ENCODE measurements around the gene P3H4.
A peak's percentile ranks its signal among the peaks of the same experiment; 100 is the strongest.

Gene P3H4

GRCh38 chr17:41821776-41822175 lies 10.0 kb upstream of the P3H4 start:
- no peak for DNase-seq (ENCODE audit: low read depth)

- no peak for DNase-seq (ENCODE audit: low read depth)
Observed at GRCh38 chr17:41818024-41818423, 6.3 kb upstream of the P3H4 start.

- DNase-seq (ENCODE audit: low read depth) = no peak
Observed at GRCh38 chr17:41816637-41817320, 5.0 kb upstream of the P3H4 start.

DNA sequence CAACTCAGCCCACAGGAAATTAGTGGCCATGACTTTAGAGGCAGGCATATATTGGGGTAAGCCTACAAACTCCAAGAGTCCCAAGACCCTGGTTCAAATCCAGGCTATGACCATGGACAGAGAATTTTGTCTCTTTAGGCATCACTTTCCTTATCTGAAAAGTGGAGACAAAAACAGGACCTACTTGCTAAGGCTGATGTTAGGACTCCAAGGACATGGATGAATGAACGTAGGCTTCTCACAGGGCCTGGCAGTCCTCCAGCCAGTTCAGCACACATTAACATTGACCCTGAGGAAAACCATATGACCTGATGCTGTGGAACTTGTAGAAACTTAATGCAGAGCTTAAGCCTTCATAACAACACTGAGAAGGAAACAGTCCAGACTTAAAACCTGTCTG lies 2.4 kb upstream of the P3H4 start:
- no peak for DNase-seq (ENCODE audit: low read depth)

- no peak for DNase-seq (ENCODE audit: low read depth)
Observed at GRCh38 chr17:41813699-41814124, 2.0 kb upstream of the P3H4 start.

DNA sequence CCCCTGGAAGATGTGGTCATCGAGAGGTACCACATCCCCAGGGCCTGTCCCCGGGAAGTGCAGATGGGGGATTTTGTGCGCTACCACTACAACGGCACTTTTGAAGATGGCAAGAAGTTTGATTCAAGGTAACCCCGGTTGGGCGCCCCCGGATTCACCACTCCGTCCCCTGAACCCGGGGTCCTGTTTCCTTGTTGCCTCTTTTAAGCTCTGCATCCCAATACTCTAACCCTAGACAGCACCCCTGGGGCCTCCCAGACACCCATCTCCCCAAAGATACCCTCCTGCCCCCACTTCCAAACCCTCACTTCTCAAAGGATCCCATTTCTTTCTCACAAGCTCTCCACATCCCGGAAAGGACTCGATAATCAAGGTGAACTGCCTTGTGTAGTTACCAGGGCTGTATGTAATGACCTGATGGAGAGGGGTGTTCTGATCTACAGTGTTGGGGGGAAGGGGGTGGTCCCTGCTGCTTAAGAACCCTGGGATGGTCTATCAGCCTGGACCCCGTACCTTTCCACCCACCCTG lies 1.5 kb upstream of the P3H4 start:
- no peak for DNase-seq (ENCODE audit: low read depth)

DNA sequence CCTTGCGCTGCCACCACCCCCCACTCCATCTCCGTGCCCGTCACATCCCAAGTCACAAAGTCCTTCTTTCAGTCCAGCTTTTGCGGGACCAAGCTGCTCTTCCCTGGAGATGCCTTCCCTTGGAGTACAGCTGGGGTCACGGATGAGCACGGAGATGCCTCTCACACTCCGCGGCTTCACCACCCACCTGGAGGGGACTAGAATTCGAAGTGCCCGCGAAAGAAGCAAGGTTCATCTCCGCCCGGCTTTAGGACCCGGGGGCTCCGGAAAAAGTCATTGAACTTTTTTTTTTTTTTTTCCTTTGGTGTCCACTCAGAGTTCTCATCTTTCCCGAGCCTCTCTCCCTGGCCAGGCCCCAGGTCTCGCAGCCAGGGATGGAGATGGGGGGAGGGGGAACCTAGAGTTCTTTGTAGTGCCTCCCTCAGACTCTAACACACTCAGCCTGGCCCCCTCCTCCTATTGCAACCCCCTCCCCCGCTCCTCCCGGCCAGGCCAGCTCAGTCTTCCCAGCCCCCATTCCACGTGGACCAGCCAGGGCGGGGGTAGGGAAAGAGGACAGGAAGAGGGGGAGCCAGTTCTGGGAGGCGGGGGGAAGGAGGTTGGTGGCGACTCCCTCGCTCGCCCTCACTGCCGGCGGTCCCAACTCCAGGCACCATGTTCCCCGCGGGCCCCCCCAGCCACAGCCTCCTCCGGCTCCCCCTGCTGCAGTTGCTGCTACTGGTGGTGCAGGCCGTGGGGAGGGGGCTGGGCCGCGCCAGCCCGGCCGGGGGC lies 817 bp upstream of the P3H4 start, which contains the start of gene FKBP10:
Gene FKBP10 (plus strand): TSS at position 624 of the 771 bp plus-strand sequence. CDS start 31 bp downstream, at position 655.
- DNase-seq (ENCODE audit: low read depth) = no peak

- no peak for DNase-seq (ENCODE audit: low read depth)
Observed at GRCh38 chr17:41810659-41811548, 845 bp downstream of the P3H4 start.

GRCh38 chr17:41806685-41807445 lies 4.9 kb downstream of the P3H4 start:
- no peak for DNase-seq (ENCODE audit: low read depth)

DNA sequence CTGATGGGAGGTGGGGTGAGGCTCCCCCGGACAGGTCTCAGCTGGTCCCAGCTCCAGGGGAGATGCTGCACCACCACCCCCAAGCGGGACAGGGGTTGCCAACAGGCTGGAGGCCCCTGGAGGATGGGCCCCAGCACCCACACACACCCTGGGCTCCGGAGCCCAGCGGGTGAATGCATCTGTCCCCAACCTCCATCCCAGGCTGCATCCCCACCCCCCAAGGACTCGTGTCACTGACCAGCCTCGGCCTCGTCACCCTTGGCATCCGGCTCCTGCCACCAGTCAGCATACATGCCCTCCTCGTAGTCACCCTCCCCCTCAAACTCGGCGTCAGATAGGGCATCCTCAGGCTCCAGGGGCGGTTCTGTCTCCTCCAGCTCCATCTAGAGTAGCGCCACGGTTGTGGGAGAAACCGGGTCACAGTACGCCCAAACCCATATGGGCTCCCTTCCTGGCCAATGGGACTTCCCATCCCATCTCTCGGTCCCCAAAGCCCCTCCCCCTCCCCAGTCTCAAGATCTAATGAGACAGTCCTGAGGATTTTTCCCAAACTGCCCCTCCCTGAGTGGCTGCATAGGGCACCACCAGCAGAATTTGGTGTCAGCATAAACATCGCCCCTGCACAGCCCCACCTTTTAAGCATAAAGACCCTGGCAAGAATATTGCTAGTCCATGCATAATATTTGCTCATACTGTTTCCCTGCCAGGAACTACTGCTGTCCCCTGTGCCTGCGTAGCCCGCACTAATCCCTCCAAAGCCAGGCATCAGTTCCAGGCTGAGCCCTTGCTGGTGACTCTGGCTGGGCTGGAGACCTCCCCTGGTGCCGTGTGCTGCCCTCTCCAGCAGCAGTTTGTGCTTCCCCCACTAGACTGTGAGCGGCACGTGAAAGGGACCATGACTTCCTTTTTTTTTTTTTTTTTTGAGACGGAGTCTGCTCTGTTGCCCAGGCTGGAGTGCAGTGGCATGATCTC lies 8.4 kb downstream of the P3H4 start:
- no peak for DNase-seq (ENCODE audit: low read depth)

DNA sequence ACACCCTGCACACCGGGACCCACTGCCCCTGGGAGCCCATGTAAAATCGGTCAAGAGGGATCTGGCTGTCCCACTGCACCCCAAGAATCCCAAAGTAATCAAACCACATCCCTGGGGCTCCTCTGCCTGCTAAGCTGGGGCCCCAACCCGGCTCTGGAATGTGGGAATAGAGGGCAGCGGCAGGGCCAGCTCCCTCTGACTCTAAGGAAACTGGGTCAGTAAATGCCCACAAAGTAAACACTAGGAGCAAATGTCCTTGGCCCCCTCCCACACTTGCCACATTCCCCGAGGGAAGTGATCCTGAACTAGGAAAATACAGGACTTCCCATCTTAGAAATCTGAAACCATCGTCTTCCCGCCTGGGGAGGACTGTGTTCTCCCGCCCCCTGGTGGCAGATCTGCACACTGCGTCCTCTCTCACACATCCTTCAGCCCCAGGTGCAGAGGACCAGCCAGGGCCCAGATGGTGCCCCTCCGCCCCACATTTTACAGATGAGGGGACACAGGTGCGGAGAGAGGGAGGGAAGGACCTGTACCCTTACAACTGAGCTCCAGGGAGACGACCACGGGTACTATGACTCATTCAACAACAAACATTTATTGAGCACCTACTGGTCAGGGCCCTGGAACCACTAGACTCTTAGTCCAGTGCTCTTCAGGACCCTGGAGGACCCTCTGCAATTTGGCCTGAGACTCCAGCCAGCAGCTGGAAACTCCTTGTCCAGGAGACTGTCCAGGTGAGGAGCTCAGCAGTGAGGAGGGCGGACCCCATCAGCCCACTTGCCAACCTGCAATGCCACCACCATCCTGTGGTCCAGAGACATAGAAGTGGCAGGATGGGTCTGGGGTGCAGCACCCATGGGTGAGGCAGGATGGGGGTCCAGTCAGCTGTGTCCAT lies 10.1 kb downstream of the P3H4 start:
- DNase-seq (ENCODE audit: low read depth) = peak; percentile 61

DNA sequence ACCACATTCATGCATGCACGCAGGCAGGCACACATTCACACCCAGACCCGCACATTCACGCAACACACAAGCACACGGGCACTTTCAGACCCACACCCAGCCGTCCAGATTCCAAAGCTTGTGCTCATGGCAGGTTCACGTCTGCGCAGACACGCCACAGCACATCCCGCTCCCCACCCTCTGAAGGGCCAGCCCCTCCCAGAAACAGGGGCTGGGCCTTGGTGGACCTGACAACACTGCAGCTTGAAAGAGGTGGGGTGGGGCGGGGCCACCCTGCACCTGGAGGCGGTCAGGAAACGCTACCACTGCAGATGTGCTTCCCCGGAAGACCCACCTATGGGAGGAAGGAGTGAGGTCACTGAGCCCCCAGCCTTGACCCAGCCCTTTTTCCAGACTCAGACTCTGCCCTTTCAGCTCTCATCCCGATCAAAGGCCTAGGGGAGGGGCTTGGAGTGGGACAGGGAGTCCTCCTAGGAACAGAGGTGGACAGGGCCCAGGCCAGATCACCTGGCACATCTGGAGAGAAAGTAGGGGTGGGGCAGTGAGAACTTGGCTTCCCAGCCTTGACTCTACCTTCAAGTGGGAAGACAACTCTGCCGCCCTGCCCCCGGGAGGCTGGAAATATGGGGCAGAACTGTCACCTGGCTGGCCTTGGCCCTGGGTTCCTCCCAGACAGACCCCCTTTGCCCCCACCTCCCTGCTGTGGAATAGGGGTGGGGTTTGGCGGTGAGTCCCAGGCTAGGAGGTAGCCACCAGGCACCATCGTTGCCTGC lies 11.0 kb downstream of the P3H4 start:
- DNase-seq (ENCODE audit: low read depth) = no peak

DNA sequence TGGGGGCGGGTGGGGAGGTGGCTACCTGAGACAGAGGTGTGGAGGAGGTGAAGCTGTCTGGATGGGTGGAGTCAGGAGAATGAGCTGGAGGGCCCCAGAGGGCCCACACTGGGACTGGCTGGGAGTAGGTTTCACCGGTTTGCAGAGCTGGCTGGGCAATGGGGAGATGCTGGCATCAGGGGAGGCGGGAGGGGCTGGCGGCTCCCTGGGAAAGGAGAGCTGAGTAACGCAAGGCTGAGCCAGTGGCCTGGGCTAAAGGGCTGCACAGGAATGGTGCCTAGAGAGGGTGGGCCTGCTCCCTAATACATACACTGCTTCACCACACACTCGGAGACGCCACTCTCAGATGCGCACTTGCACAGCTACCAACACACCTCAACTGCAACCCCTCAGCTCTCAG lies 12.4 kb downstream of the P3H4 start:
- DNase-seq (ENCODE audit: low read depth) = no peak

DNA sequence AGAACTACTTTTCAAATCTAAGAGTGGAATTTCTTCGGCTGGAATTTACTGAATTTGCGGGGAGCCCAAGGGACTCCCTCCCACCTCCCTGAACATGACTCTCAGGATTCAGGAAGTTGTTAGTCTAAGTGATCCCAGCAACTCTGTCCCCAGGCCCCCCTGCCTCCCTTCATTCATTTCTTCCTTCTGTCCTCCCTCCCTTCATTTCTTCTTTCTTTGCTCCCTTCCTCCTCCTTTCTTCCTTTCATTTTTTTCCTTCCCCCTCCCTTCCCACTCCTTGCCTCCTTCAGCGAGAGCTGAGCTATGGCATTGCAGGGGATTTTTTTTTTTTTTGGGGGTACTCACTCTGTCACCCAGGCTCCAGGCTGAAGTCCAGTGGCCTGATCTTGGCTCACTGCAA lies 14.4 kb downstream of the P3H4 start:
- DNase-seq (ENCODE audit: low read depth) = no peak

DNA sequence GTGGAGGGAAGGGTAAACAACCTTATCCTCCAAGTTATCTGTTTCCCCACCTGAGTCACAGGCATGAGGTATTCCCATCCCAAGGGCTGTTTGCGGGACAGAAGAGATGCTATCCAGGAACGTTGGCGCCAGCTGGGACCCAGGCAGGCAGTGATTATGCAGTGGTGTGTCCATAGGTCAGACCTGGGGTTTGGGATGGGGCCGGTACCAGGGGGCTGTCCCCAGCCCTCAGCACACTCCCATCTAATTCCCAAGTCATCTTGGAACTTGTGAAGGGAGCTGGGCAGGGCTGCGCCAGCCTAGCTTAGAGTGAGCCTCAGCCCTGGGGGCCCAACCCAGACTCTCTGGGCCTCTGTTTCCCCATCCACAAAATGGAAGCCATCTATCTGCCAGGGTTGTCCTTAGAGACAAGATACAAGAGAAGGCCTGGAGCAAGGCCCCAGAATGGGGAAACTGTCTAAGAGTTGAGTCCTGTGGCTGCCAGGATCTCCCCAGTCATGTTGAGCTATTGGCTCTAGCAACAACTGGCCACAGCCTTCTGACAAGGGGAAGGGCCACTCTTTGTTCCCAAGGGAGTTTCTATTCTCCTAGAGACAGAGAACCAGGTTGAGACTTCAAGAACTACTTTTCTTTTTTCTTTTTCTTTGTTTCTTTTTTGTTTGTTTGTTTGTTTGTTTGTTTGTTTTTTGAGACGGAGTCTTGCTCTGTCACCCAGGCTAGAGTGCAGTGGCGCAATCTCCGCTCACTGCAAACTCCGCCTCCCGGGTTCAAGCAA lies 15.4 kb downstream of the P3H4 start:
- DNase-seq (ENCODE audit: low read depth) = no peak

DNA sequence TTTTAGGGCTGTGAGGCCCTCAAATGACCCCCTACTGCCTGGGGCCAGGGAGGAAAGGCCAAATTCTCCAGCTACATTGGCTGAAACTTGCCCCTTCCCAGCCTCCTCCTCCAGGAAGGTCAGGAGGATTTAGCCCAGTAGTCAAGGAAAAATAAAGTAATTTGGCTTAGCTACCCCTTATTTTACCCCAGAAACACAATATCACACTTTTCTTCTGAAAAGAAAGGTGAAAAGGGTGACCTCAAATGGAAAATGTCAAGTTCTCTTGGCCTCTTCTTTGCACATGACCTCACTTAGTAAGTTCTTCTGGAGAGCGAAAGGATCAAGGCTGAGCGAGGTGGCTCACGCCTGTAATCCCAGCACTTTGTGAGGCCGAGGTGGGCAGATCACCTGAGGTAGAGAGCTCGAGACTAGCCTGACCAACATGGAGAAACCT lies 17.2 kb downstream of the P3H4 start:
- DNase-seq (ENCODE audit: low read depth) = no peak

DNA sequence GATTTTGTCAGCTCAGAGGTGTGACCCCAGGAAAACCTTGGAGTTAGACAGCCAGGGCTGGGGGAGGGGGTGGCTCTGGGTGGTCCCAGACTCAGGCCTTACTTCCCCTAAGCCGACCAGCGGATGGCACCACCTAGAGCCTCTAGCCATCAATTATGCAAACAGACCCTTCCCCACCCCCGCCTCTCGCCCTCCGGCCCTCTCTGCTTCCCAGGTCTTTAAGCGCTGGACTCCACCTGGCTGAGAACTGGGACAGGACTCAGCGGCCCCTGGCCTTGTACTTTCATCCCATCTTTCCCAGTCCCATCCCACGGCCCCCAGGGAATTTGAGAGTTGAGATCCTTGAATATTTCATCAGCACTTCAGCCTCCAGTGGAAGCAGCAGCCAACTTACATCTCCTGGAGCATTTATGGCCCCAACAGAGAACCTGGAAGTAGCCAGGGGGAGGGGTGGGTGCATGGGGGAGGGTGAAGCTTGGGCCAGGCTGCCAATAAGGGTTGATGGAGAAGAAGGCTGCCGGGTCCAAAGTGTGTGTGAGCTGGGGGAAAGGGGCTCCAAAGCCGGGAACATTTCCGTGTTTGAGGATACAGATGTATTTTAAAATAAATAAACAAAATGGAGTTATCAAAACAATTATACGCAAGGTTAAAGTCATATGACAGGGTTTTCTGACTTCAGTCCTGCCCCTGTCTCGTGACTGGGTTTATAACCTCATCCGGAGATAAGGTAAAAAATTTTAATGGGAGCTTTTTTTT lies 17.8 kb downstream of the P3H4 start:
- DNase-seq (ENCODE audit: low read depth) = no peak

Data from activated T-cell treated with anti-CD3 and anti-CD28 coated beads for 24 hours (primary cell).